HepG2 (cell line): ENCODE data around the gene ACSM2B. TPM values are rescaled to one million over a fixed set of nuclear protein-coding genes. Genes with fewer than 3 reads are reported as not detected.

Experiments
- ARNT ChIP-seq: fragments of 450-650 bp; IDR thresholded peaks from 2 replicates; pipeline ENCODE4 v1.6.1; 2017
- FOSL1 ChIP-seq: sonication (generic); formaldehyde crosslinking; IDR thresholded peaks from 2 replicates; pipeline ENCODE4 v1.9.0; 2021; ENCODE audit warnings: missing genetic modification reagents, borderline replicate concordance
- MLLT10 ChIP-seq: sonication (generic); formaldehyde crosslinking; IDR thresholded peaks from 2 replicates; pipeline ENCODE4 v1.4.0; 2020; ENCODE audit warnings: missing genetic modification reagents
- POLR2A ChIP-seq, 2 experiments: IDR thresholded peaks; 2 replicates each; pipeline ENCODE4 v1.6.1; 2011; ENCODE audit warnings: low read depth in 2 of 2, low read length in 2 of 2, mild to moderate bottlenecking in 1 of 2, moderate library complexity in 1 of 2; ENCODE audit not compliant: insufficient read depth in 1 of 2
- SALL2 ChIP-seq: sonication (generic); formaldehyde crosslinking; IDR thresholded peaks from 2 replicates; pipeline ENCODE4 v1.8.1; 2023; ENCODE audit warnings: mild to moderate bottlenecking, missing genetic modification reagents, inconsistent platforms
- TOPORS ChIP-seq: sonication (generic); formaldehyde crosslinking; IDR thresholded peaks from 2 replicates; pipeline ENCODE4 v1.8.0; 2023; ENCODE audit warnings: mild to moderate bottlenecking, missing genetic modification reagents
- ZBTB4 ChIP-seq: sonication (generic); formaldehyde crosslinking; IDR thresholded peaks from 2 replicates; pipeline ENCODE4 v1.4.0; 2020; ENCODE audit warnings: missing genetic modification reagents, mild to moderate bottlenecking, borderline replicate concordance
- ZC3H13 ChIP-seq: sonication (generic); formaldehyde crosslinking; IDR thresholded peaks from 2 replicates; pipeline ENCODE4 v1.8.1; 2023; ENCODE audit warnings: mild to moderate bottlenecking, missing genetic modification reagents, moderate library complexity
- ZNF225 ChIP-seq: sonication (generic); formaldehyde crosslinking; IDR thresholded peaks from 2 replicates; pipeline ENCODE4 v1.4.0; 2020; ENCODE audit warnings: mild to moderate bottlenecking, missing genetic modification reagents
- ZNF263 ChIP-seq: sonication (generic); formaldehyde crosslinking; IDR thresholded peaks from 2 replicates; pipeline ENCODE4 v1.4.0; 2020; ENCODE audit warnings: missing genetic modification reagents
- ZNF598 ChIP-seq: sonication (generic); formaldehyde crosslinking; IDR thresholded peaks from 2 replicates; pipeline ENCODE4 v1.5.1; 2020; ENCODE audit warnings: mild to moderate bottlenecking, missing genetic modification reagents, borderline replicate concordance
- ZNF609 ChIP-seq: sonication (generic); formaldehyde crosslinking; IDR thresholded peaks from 2 replicates; pipeline ENCODE4 v1.4.0; 2020; ENCODE audit warnings: mild to moderate bottlenecking, missing genetic modification reagents, borderline replicate concordance
- ZNF687 ChIP-seq: sonication (generic); formaldehyde crosslinking; IDR thresholded peaks from 2 replicates; pipeline ENCODE4 v1.5.1; 2020; ENCODE audit warnings: mild to moderate bottlenecking, missing genetic modification reagents, moderate library complexity
- ZNF770 ChIP-seq: sonication (generic); formaldehyde crosslinking; IDR thresholded peaks from 2 replicates; pipeline ENCODE4 v1.5.0; 2020; ENCODE audit warnings: mild to moderate bottlenecking, missing genetic modification reagents
- polyA plus RNA-seq, 8 experiments: library from polyadenylated mRNA; depleted of rRNA in 3 of 8; stranded (reverse) in 7 of 8; unstranded in 1 of 8; fragments of >200 nt; fragmentation: Illumina TruSeq in 4 of 8; extraction: Trizol in 4 of 8; gene quantifications; 2 replicates each; pipeline versions ENCODE4 v1.2.1 to v1.2.3, GENCODE V29; 2011 to 2016; ENCODE audit warnings: low read depth in 4 of 8, missing spikeins in 1 of 8, mixed read lengths in 1 of 8; ENCODE audit not compliant: insufficient read depth in 1 of 8
- total RNA-seq, 5 experiments: library from RNA; depleted of rRNA; stranded (reverse); fragments of >200 nt; fragmentation: Illumina TruSeq; extraction: Trizol; gene quantifications; 2 replicates each; pipeline ENCODE4 v1.2.3, GENCODE V29; 2016; ENCODE audit warnings: low read depth in 1 of 5

Gene ACSM2B
- total and polyA plus RNA-seq, 2 of the 13 experiments (the other 11 are each of a cell fraction or from before 2014, with no cell fraction given): 22.9 to 34.0 TPM

GRCh38 chr16:20624882-20625807, 49.0 kb upstream of the ACSM2B start (continued):
- TF ChIP-seq ZNF609 (CRISPR knock-in tag): 0 out of 2 replicates have a peak, but pooled peaks have one; percentile 33
- TF ChIP-seq SALL2 (CRISPR knock-in tag): no peak
- no peak for TF ChIP-seq FOSL1 (CRISPR knock-in tag)
- TF ChIP-seq MLLT10 (CRISPR knock-in tag): no peak
- no peak for TF ChIP-seq ARNT
- TF ChIP-seq ZNF263 (CRISPR knock-in tag): no peak
- TF ChIP-seq ZC3H13: no peak
- no peak for TF ChIP-seq ZNF598 (CRISPR knock-in tag)
- 0 out of 2 replicates have a peak, but pooled peaks have one; percentile 46 for TF ChIP-seq ZNF225 (CRISPR knock-in tag)
- 0 out of 2 replicates have a peak, but pooled peaks have one; percentile 37 for TF ChIP-seq ZBTB4 (CRISPR knock-in tag)
- TF ChIP-seq POLR2A (IDR thresholded peaks at IDR 0.05; ENCODE audit: insufficient read depth in 1 of 2, low read depth in 2 of 2, low read length in 2 of 2): no peak
- TF ChIP-seq TOPORS (CRISPR knock-in tag): no peak
- TF ChIP-seq ZNF687 (CRISPR knock-in tag): peak; percentile 29; the same call in 1 of the 2 replicates
- TF ChIP-seq ZNF770 (CRISPR knock-in tag): no peak
